K562 (cell line): Measurements from ENCODE around the gene CTTNBP2. TPM values are rescaled to one million over a fixed set of nuclear protein-coding genes. Genes with fewer than 3 reads are reported as not detected.

Experiments
- BRCA1 ChIP-seq, 2 experiments: fragments of 450-650 bp in 1 of 2; sonication (generic) in 1 of 2; formaldehyde crosslinking in 1 of 2; IDR thresholded peaks; 2 replicates each; pipeline versions ENCODE4 v1.5.0 to v1.6.1; 2017 to 2020; ENCODE audit warnings: mild to moderate bottlenecking in 1 of 2, missing genetic modification reagents in 1 of 2
- HNRNPK ChIP-seq: fragments of 200-400 bp; formaldehyde crosslinking; IDR thresholded peaks from one replicate; pipeline ENCODE4 v1.6.1; 2018; ENCODE audit warnings: mild to moderate bottlenecking, low read depth, low read length; ENCODE audit not compliant: poor library complexity, severe bottlenecking
- MAFG ChIP-seq: fragments of 450-650 bp; conservative IDR thresholded peaks from 2 replicates; pipeline ENCODE4 v1.6.1; 2016; ENCODE audit warnings: missing genetic modification characterization, missing compliant biosample characterization
- MAFK ChIP-seq: IDR thresholded peaks from 2 replicates; pipeline ENCODE4 v1.6.1; 2011; ENCODE audit warnings: low read length, improper control_type of control experiment
- NBN ChIP-seq: fragments of 450-650 bp; IDR thresholded peaks from 2 replicates; pipeline ENCODE4 v1.6.1; 2016; ENCODE audit warnings: low read depth, mild to moderate bottlenecking
- RAD21 ChIP-seq, 2 experiments: fragments of 250-450 bp in 1 of 2; fragments of 450-650 bp in 1 of 2; sonication (Bioruptor Pico) in 1 of 2; formaldehyde crosslinking in 1 of 2; IDR thresholded peaks in 1 of 2; conservative IDR thresholded peaks in 1 of 2; 2 replicates each; pipeline versions ENCODE4 v1.4.0 to v1.8.0; 2020 to 2022; ENCODE audit warnings: mild to moderate bottlenecking in 2 of 2, moderate library complexity in 1 of 2
- RBM17 ChIP-seq: fragments of 200-400 bp; formaldehyde crosslinking; IDR thresholded peaks from 2 replicates; pipeline ENCODE4 v1.6.1; 2017; ENCODE audit warnings: low read depth, mild to moderate bottlenecking, low read length, borderline replicate concordance
- RHOXF2B ChIP-seq: fragments of 250-450 bp; sonication (Bioruptor Pico); conservative IDR thresholded peaks from 2 replicates; pipeline ENCODE4 v1.5.1; 2021
- SIN3B ChIP-seq: fragments of 450-650 bp; IDR thresholded peaks from 2 replicates; pipeline ENCODE4 v1.6.1; 2017; ENCODE audit warnings: low read depth, mild to moderate bottlenecking, moderate library complexity
- ZNF316 ChIP-seq: fragments of 450-650 bp; IDR thresholded peaks from 2 replicates; pipeline ENCODE4 v1.6.1; 2016
- ZNF644 ChIP-seq: fragments of 200-800 bp; sonication (Bioruptor generic); IDR thresholded peaks from 2 replicates; pipeline ENCODE4 v1.6.1; 2016; ENCODE audit warnings: low read depth, missing genetic modification characterization, missing compliant biosample characterization
- polyA plus RNA-seq, 8 experiments: library from polyadenylated mRNA; depleted of rRNA in 4 of 8; stranded (reverse) in 5 of 8; unstranded in 3 of 8; fragments of >200 nt; fragmentation: Nextera tagmentation in 2 of 8; fragmentation: Illumina TruSeq in 1 of 8; extraction: Ambion mirVana in 2 of 8; extraction: Trizol in 1 of 8; gene quantifications; 2 replicates each; pipeline versions ENCODE4 v1.2.1 to v1.2.3, GENCODE V29; 2011 to 2014; ENCODE audit warnings: inconsistent platforms in 1 of 8, missing spikeins in 1 of 8
- total RNA-seq, 7 experiments: library from RNA; depleted of rRNA in 6 of 7; stranded (reverse); fragments of >200 nt in 6 of 7; fragmentation: Illumina TruSeq in 2 of 7; extraction: Trizol in 2 of 7; gene quantifications; 2 replicates each; pipeline versions ENCODE4 v1.2.1 to v1.2.3, GENCODE V29; 2011 to 2021; ENCODE audit warnings: low replicate concordance in 1 of 7
- TF ChIP-seq, protein P1 (sequence below): IDR thresholded peaks from 2 replicates; pipeline ENCODE4 v1.6.1; 2011; ENCODE audit warnings: borderline replicate concordance, low read depth, mild to moderate bottlenecking, moderate library complexity, low read length; ENCODE audit not compliant: insufficient read depth, poor library complexity, severe bottlenecking
- TF ChIP-seq, protein P2 (sequence below): sonication (generic); formaldehyde crosslinking; IDR thresholded peaks from 2 replicates; pipeline ENCODE4 v1.8.1; 2023; ENCODE audit warnings: mild to moderate bottlenecking, missing genetic modification reagents
- TF ChIP-seq, protein P3 (sequence below): IDR thresholded peaks from 2 replicates; pipeline ENCODE4 v1.6.1; 2012; ENCODE audit warnings: low read depth, low read length, improper control_type of control experiment, borderline replicate concordance

CTTNBP2 gene
- total and polyA plus RNA-seq, 9 of the 15 experiments (the other 6 are each of a cell fraction or from before 2014, with no cell fraction given) = 0.05 TPM; not detected in 8

DNA sequence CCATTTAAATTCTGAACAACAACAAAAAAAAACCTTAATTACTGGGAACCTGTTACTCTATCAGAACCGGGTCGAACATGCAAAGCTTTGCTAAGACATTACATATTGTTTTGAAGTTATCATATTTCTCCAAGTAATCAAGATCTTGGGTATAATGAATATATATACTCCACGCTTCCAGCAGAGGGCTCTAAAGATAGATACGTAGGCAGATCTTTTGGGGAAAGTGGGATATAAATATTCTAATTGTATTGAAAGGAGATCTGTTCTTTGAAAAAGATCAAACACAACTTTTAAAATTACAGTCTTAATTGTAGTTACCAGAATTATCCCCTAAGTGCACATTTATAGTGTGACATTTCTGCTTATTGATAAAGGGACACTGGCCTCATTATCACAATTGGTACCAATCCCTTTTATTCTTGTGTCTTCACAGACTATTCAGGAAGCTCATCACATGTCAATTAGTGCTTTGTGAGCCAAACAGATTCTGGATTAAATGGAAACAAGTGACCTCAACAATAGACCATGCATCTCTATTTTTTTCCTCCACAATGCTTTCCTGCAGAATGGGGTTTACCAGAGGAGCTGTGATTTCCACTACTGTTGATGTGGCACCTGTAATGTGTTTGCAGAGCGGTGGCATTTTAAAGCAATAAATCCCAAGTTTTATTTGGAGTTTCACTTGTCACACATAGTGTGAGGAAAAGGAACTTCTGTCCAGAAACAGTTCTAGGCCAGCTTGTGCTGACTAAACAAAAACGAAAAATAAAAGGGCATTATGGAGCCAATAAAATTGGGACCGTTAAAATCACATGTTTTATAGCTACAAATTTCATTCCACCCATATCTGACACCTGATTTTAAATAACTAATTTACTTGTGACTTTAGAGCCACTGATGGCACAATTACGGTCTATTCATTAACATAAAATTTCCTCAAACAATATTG lies 122.4 kb downstream of the CTTNBP2 start (continued):
- TF ChIP-seq, protein P1, sequence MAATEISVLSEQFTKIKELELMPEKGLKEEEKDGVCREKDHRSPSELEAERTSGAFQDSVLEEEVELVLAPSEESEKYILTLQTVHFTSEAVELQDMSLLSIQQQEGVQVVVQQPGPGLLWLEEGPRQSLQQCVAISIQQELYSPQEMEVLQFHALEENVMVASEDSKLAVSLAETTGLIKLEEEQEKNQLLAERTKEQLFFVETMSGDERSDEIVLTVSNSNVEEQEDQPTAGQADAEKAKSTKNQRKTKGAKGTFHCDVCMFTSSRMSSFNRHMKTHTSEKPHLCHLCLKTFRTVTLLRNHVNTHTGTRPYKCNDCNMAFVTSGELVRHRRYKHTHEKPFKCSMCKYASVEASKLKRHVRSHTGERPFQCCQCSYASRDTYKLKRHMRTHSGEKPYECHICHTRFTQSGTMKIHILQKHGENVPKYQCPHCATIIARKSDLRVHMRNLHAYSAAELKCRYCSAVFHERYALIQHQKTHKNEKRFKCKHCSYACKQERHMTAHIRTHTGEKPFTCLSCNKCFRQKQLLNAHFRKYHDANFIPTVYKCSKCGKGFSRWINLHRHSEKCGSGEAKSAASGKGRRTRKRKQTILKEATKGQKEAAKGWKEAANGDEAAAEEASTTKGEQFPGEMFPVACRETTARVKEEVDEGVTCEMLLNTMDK = no peak
- TF ChIP-seq HNRNPK (no peak), ZNF644 (tag) (no peak), NBN (no peak), RBM17 (no peak), MAFG (tag) (peak; percentile 62), ZNF316 (peak; percentile 81), RHOXF2B (CRISPR knock-in tag) (no peak), SIN3B (no peak), MAFK (peak; percentile 58), RAD21 (CRISPR knock-in tag; conservative IDR thresholded peaks at IDR 0.05 in 1 of 2, IDR thresholded peaks at IDR 0.05 in 1 of 2) (peak; percentile 79 to 83), BRCA1 (IDR thresholded peaks at IDR 0.05) (no peak), BRCA1 (CRISPR knock-in tag; IDR thresholded peaks at IDR 0.05) (no peak)
- TF ChIP-seq, protein P2, sequence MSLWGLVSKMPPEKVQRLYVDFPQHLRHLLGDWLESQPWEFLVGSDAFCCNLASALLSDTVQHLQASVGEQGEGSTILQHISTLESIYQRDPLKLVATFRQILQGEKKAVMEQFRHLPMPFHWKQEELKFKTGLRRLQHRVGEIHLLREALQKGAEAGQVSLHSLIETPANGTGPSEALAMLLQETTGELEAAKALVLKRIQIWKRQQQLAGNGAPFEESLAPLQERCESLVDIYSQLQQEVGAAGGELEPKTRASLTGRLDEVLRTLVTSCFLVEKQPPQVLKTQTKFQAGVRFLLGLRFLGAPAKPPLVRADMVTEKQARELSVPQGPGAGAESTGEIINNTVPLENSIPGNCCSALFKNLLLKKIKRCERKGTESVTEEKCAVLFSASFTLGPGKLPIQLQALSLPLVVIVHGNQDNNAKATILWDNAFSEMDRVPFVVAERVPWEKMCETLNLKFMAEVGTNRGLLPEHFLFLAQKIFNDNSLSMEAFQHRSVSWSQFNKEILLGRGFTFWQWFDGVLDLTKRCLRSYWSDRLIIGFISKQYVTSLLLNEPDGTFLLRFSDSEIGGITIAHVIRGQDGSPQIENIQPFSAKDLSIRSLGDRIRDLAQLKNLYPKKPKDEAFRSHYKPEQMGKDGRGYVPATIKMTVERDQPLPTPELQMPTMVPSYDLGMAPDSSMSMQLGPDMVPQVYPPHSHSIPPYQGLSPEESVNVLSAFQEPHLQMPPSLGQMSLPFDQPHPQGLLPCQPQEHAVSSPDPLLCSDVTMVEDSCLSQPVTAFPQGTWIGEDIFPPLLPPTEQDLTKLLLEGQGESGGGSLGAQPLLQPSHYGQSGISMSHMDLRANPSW (CRISPR knock-in tag) = no peak
- TF ChIP-seq, protein P3, sequence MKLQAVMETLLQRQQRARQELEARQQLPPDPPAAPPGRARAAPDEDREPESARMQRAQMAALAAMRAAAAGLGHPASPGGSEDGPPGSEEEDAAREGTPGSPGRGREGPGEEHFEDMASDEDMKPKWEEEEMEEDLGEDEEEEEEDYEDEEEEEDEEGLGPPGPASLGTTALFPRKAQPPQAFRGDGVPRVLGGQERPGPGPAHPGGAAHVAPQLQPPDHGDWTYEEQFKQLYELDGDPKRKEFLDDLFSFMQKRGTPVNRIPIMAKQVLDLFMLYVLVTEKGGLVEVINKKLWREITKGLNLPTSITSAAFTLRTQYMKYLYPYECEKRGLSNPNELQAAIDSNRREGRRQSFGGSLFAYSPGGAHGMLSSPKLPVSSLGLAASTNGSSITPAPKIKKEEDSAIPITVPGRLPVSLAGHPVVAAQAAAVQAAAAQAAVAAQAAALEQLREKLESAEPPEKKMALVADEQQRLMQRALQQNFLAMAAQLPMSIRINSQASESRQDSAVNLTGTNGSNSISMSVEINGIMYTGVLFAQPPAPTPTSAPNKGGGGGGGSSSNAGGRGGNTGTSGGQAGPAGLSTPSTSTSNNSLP = no peak
